Activated CD4-positive, alpha-beta T cell treated with anti-CD3 and anti-CD28 coated beads, Interleukin-2, Interleukin-6, amounts not matched to agents 100 ng/mL and 50 ng/mL, durations not matched to agents 16 hours and 8 hours (primary cell): ENCODE data around the gene CRIM1.

Experiments used
- DNase-seq: peaks from one replicate; pipeline ENCODE4 v3.0.0-alpha.2; 2020

The CRIM1 gene

DNA sequence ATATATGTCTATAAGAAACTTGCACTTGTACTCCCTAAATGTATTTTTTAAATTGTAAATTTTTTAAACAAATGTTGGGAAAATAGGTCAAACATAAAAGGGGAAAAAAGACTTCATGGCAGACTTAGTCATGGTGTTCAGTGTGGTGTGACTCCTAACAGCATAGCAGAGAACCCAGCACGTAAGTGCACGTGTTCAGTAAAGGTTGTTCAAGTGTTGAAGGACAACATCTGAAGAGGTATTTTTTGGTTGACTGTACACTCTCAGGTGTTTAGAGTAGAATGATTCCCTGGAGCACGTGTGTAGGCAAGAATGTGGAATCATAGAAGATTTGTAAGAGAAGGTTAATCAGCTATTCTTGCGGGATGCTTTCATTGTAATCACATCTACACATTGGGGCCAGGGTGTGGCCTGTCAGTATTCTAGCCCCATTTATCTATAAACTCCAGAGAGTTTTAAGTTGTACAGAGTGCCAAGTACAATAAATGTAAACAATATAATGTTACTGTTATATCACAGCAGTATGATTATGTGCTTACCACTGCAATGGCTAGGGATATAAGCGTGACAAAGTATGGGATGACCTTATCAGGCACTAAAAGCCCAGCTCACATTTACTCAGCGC, 106.8 kb downstream of the CRIM1 start:
- DNase-seq = no peak

DNA sequence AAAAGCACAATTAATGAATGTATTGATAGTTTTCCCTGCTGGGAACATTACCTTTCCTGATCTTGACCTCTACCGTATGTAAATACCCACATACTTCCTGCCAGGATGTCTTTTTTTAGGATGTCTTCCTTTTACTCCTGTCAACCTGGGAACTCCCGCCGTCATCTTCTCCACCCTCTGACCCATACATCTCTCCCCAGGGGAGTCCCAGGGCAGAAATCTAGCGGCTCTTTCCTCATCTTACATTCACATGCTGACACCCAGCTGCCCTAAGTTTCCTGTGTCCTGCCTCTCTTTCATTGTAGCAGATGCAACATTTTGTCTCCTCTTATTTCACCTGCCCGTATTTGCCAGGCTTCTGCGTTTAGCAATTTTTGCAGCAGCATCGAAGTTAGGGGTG, 107.8 kb downstream of the CRIM1 start:
- no peak for DNase-seq

DNA sequence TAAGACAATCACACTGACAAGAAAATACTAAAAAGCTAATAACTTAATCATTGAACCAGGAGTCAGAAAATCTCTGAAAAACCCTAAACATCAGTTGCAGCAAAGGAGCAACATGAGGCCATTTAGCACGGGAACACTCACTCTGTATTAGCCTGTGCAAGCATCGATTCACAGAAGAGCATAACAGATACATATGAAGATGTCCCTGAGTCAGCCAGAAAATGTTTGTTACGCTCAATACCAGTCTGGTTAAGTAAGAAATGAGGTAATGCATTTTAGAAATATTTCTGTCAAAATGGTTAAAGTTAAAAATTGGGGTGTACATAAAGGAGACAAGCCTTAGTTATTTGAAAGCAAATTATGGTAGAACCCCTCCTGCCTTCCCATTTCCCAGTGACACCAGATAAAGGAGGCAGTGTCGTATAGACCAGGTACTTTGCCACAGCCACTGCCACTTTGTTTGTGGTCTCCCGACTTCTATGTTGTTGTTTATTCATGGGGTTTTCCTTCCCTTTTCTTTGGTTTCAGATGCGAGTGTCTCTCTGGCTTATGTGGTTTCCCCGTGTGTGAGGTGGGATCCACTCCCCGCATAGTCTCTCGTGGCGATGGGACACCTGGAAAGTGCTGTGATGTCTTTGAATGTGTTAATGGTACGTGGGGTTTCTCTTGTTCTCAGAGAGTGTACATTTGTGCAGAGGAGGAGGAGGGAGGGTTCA, 108.6 kb downstream of the CRIM1 start:
- DNase-seq = no peak

- DNase-seq = no peak
These were observed 110.6 kb downstream of the CRIM1 start for GRCh38 chr2:36466135-36466534.

DNA sequence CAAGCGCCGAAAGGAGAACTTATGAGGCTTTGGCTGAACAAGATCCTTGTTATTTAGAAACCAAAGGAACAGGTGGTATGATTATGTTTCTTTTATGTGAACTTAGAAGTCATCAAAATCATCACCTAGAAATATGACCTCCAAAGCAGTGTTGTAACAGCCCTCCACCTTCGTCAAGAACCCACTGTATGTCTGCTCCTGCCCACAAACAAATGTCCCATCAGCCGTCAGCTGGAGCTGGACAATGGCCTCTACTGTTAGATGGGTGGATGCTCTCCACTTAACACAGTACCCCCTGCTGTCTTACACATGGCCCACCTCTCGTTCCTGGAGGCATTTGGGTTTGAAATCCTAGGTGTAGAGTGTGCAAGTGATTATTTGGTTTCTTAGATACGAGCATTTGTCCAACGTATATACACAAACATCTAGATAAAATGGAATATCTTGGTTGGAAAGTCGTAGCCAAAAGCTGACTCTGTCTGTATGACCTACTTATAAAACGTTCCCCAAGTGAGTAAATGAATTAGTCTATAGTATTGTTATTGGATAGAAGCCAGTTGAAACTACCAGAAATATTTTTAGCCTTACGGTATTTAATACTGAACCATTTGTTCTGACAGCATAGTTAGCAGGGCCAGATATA, 113.0 kb downstream of the CRIM1 start:
- no peak for DNase-seq

GRCh38 chr2:36469106-36469477, 113.5 kb downstream of the CRIM1 start:
- DNase-seq = no peak

DNA sequence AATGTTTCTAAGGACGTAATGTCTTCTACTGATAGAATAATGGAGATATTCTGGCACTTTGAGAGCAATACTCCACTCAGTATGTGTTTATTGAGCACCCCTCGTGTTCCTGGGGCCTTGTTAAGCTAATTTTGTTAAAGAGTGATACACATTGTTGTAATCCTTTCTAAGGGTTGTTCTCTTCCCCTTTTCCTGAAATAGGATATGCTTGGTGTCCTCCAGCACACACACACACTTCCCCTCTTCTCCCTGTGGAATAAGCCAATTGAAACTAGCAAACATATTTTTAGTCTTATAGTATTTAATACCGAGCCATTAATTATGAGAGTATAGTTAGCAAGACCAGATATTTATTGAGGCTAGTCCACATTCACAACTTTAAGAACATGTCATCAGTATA, 114.1 kb downstream of the CRIM1 start:
- no peak for DNase-seq

DNA sequence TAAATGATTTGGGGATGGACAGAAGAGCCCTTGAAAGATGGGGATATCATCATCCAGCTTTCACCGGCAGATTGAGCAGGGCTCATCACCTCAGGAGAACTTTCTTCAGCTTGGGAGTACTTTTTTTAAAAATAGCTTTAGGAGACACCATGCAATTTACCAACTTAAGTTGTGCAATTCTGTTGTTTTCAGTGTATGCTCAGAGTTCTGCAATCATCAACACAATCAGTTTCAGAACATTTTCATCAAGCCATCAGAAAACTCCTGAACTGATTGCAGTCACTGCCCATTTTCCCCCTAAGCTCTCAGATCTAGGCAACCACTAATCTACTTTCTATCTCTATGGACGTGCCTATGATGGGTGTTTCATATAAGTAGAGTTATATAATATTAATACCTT, 117.7 kb downstream of the CRIM1 start:
- no peak for DNase-seq

DNA sequence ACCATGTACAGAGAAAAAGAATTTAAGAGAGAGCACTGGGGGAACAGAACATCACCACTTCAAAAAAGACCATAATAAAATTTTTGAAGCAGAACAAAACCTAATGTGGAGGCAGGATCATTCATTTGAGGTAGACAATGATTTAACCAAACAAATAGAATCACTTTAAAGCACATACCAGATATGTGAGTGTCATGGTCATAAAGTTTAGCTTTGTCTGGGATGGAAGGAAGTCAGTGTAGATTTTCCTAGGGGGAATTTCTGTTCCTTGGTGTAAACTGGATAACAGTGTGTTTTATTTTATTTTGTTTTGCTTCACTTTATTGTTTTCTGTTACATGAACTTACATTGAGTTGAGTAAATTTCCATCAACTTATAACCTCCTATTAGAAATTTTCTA, 120.8 kb downstream of the CRIM1 start:
- DNase-seq = no peak

GRCh38 chr2:36477315-36477714, 121.7 kb downstream of the CRIM1 start:
- DNase-seq = no peak

GRCh38 chr2:36477746-36478145, 122.2 kb downstream of the CRIM1 start:
- DNase-seq = no peak

DNA sequence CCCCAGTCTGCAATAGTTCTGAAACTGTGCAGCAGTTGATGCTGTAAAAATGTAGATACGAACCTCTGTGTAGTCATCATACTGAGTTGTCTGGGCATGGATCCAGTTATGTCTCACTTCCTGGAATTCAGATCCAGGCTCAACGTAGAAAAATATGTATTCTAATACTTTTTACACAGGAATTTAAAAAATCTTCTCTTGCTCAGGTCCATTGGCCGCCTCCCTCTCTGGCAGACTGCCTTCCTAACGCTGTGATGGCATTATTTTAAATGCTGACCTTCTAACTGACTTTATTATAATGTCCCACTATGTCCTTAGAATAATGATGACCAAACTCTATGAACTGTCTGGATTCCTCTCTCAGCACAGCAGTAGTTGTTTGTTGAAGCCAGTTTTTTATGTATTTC, 122.8 kb downstream of the CRIM1 start:
- no peak for DNase-seq

- DNase-seq = no peak
These were observed 123.4 kb downstream of the CRIM1 start for GRCh38 chr2:36478999-36479398.

GRCh38 chr2:36479406-36479805, 123.8 kb downstream of the CRIM1 start:
- DNase-seq = no peak

DNA sequence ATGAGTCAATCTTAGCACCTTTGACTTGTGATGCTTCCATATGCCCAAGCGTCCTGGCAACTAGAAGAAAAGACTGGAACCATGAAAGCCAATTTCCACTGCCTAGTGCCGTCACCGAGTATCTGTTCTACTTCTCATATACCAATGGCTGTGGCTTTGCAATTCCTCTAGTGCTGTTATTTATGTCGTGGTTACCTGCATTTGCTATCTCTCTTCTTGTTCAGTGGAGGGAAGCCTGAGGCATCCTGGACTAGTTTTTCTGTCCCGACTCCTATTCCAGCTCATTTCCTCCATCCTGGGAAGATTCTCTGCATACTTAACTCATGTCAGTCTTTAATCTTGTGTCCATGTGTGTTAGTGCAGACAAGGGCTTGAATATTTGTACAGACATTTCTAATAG, 124.5 kb downstream of the CRIM1 start:
- no peak for DNase-seq

GRCh38 chr2:36480636-36481035, 125.1 kb downstream of the CRIM1 start:
- DNase-seq = no peak

DNA sequence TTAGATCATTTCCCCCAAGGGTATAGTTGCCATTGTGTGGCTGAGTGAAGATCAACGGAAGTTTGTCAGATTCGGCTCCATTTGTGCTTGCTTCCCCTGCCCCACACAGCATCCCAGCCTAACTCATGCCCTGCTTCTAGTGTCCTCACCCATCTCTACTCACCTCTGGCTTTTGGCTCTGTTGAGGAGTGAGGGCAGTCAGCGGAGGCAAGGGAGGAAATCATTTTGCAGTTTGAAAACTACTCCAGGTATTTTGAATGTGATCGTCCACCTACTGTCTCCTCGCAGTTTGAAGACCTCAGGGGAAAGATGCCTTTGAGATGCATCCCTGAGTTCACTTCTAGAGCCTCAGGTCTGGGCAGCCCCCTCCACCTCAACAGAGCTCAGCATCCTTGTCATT, 126.1 kb downstream of the CRIM1 start:
- no peak for DNase-seq

- no peak for DNase-seq
These were observed 127.1 kb downstream of the CRIM1 start for GRCh38 chr2:36482576-36483214.

GRCh38 chr2:36483290-36483689, 127.7 kb downstream of the CRIM1 start:
- no peak for DNase-seq

- no peak for DNase-seq
These were observed 128.9 kb downstream of the CRIM1 start for GRCh38 chr2:36484454-36484853.

- DNase-seq = no peak
These were observed 129.9 kb downstream of the CRIM1 start for GRCh38 chr2:36485521-36485920.

DNA sequence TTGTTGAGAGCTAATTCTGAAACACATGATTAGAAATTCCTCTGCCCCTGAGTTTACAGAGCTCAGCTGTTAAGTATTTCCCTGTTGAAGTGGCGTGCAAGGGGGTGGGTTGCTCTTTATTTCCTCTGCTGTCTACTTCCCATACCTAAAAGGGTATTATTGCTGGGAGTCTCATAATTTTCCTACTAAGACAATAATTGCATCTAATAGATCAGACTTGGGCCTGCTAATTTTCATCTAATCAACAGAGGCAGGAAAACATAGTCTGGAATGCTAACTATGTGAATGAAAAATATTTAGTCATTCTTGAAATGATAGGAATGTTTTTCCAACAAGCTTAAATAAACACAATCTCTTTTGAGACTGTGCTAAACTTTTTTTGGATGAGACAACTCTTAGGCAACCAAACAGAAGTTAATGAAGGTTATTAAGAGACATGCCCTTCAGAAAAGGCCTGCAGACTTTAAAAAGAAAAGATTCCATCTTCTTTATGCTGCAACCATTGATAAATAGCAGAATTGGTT, 131.0 kb downstream of the CRIM1 start:
- DNase-seq = no peak

DNA sequence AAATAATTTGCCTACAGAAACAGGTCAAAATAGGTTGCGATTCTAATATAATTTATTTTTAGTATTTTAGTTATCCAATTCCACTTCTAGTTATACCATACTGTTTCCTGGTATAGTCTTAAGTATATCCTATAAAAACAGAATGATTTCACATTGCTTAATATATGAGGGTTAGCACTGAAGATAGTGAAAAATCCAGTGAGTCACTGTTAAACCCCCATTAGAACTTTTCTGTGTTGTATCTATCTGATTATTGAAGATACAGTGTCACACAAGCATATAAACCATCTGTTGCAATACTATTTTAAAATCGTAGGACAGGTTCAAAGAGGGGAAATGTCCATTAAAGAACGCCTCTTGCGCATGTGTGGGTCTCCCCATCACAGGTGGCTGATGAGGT, 132.4 kb downstream of the CRIM1 start:
- no peak for DNase-seq

- DNase-seq = no peak
These were observed 133.7 kb downstream of the CRIM1 start for GRCh38 chr2:36489281-36489680.
